Body of pancreas (tissue), 4 donors: ENCODE data around the gene GJB1.
A peak's percentile ranks its signal among the peaks of the same experiment; 100 is the strongest.

Experiments
- POLR2A ChIP-seq, 3 donors: fragments of 450-650 bp; IDR thresholded peaks; one replicate each; pipeline ENCODE4 v1.6.1; 2016; ENCODE audit warnings: antibody characterized with exemption in 3 of 3, mild to moderate bottlenecking in 2 of 3
- TF ChIP-seq, protein P1 (sequence below), 7 experiments: fragments of 450-650 bp in 4 of 7; fragments of 200-600 bp in 3 of 7; sonication (generic) in 3 of 7; IDR thresholded peaks; one replicate each; pipeline ENCODE4 v1.5.1; 2016 to 2019; ENCODE audit warnings: antibody characterized with exemption in 7 of 7

DNA sequence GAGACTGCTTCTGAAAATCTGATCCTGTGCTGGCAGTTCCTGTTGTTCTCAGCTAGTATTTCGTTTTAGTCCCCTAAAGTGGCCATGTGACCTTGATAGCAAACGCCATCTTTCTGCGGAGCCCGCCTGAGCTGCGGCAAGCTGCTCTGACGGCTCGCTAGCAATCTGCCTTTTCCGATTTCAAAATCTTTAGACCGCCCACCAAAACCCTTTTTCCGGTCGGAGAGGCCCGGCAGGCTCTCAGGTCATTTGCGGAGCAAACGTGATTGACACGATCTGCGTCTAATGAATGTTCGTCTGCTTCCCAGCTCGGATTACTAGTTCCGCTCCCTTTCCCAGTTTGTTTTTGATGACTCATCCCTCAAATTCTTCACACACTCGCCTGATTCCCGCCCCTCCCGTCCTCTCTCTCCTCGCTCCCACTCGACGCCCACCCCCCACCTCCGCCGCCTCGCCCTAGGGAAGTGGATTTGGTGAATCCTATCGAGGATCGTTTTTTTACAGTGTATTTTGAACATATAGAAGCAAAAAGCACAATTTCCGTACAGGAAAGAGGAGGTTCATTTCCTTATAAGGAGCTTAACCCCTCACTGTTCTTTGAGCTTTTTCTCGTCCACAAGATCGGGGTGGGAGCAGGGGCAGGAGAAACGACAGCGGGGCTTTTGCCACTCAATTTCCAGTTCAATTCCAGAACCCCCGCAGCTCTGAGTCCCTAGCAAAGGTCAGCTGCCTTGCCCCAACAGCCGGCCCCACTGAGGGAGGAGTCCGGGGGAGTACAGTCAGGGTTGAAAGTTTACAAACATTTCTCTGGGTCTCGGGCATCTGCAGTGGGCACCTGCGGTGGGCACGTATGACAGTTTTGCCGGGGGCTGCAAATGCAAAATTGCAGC lies 40.9 kb upstream of the GJB1 start:
- TF ChIP-seq, protein P1, sequence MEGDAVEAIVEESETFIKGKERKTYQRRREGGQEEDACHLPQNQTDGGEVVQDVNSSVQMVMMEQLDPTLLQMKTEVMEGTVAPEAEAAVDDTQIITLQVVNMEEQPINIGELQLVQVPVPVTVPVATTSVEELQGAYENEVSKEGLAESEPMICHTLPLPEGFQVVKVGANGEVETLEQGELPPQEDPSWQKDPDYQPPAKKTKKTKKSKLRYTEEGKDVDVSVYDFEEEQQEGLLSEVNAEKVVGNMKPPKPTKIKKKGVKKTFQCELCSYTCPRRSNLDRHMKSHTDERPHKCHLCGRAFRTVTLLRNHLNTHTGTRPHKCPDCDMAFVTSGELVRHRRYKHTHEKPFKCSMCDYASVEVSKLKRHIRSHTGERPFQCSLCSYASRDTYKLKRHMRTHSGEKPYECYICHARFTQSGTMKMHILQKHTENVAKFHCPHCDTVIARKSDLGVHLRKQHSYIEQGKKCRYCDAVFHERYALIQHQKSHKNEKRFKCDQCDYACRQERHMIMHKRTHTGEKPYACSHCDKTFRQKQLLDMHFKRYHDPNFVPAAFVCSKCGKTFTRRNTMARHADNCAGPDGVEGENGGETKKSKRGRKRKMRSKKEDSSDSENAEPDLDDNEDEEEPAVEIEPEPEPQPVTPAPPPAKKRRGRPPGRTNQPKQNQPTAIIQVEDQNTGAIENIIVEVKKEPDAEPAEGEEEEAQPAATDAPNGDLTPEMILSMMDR (IDR thresholded peaks at IDR 0.05), result no peak
- peak; percentile 70 to 92 (median 92) for TF ChIP-seq POLR2A (IDR thresholded peaks at IDR 0.05)
